Measurements from ENCODE around the gene ACTR2.
A peak's percentile ranks its signal among the peaks of the same experiment; 100 is the strongest.

The ACTR2 gene

GRCh38 chr2:65278531-65278981 lies 50.9 kb downstream of the ACTR2 start:
- no peak for DNase-seq (ENCODE audit: low spot score)

GRCh38 chr2:65279756-65280155 lies 52.1 kb downstream of the ACTR2 start:
- no peak for DNase-seq (ENCODE audit: low spot score)

DNA sequence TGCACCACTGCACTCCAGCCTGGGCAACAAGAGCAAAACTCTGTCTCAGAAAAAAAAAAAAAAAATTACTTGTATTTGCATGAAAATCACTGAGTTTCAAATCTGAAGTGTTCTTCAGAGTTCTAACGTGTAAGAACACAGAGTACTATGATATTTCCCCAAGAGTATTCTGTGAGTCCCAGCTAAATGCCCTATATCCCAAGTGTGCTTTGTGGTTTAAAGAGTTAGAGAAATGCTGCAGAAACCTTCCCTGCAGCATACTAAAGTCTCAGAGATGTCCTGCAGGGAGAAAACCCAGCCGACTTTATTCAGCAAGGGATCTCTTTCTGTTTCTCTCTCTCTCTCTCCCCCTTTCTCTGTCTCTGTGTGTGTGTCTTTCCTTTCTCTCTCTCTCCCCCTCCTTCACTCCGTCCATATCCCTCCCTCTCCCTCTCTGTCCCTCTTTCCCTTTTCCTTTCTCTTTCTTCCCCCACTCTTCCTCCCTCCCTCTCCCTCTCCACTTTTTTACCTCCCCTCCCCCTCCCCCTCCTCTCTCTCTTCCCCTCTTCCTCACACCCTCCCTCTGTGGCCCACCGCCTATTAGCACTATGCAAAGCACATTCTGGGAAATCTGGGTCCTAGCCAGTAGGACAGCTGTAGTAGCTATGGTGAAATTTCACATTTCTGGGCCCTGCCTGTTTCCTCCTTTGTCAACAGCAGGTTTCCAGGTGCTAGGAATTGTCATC lies 54.2 kb downstream of the ACTR2 start:
- DNase-seq (ENCODE audit: low spot score), result no peak

DNA sequence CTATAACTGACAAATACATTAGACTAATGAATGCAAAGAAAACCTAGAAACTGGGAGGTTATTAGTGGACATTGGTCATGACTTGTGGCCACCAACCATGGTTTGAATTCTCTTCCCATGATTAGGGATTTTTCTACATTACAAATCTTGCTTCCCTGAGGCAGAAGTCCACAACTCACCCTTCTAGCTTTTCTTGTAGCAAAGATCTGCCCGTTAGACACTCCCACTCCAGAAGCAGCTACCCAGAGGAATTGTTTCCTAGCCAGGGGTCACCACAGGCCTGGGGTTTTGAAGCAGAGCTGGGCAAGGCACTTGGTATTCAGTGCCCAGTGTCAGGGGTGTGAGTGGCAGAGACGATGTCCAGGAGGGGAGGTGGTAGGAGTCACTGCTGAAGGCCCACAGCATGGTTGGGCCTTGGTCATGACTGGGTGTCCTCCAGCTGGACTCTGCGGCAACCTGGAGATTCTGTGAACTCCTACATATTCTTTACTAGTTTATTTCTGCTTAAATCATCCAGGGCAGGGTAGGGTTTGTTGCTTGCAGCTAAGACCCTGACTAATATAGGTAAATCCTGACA lies 54.9 kb downstream of the ACTR2 start:
- DNase-seq (ENCODE audit: low spot score), result no peak

- no peak for DNase-seq (ENCODE audit: low spot score)
These were observed 59.7 kb downstream of the ACTR2 start for GRCh38 chr2:65287364-65287763.

DNA sequence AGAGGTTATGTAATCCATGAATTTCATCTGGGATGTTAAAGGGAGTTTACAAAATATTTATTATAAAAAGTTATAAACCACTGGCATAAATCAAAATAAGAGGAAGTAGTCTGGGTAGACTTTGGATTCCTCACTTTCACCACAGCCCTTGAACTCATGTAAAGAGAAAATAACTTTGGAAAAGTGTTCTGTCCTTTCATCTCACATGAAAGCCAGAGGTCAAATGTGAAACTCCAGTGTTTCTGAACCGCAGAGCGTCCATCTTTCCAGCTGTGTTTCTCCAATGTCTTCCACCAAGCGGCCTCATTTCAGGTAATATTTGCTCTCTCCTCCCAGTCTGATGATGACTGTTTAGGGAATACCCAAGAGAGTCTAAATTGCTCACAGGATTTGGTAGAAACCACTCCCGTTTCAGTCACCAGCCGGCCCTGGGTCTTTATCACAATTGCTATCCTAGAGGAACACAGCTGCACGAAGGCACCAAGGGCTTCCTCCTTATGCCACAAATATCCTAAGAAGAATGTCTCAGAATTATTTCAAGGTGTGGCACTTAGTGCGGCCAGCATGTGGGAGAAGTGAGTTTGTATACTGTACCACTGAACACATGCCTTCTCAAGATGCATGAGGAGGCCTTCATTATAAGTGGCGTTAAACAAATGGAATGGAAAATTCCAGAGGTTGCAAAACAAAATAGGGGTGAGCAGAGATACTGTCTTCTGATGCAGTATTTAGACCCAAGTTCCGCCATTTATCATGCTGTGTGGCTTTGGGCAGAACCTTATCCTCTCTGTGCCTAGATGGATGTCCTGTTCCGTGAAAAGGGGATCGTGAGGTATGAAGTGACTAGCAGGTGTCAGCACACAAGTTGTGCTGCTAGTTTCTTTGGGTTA lies 63.8 kb downstream of the ACTR2 start:
- no peak for DNase-seq (ENCODE audit: low spot score)

DNA sequence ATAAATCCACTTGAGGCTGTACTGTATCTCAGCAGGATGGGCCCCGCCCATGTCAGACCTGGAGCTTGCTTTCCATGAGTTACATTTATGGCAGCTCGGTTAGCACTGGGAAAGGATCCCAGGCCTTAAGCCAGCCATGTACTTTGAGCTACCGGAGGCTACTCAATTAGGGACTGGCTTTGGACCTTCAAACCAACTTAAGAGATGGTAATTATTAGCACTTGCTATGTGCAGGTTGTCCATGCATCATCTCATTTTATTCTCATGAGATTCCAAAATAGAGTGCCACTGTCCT lies 64.4 kb downstream of the ACTR2 start:
- DNase-seq (ENCODE audit: low spot score), result no peak

- no peak for DNase-seq (ENCODE audit: low spot score)
These were observed 64.9 kb downstream of the ACTR2 start for GRCh38 chr2:65292461-65293011.

GRCh38 chr2:65293376-65293775 lies 65.7 kb downstream of the ACTR2 start:
- DNase-seq (ENCODE audit: low spot score), result no peak

DNA sequence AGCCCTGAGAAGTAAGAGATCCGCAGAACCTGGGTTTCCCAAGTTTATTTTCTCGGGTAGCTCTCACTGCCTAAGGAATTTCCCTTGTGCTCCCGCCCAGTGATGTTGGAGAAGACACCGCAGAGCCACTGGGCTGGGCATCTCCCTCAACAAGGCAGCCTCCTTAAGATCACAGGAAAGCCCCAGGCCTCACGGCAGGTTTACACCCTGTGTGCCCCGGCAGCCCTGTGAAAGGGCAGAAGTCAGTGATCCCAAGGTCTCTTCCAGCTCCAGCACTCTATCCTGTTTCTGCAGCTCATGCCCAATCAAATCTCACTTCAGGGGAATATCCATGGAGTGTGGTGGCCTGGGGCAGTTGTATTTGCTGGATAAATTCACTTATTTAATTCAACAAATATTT lies 66.5 kb downstream of the ACTR2 start:
- no peak for DNase-seq (ENCODE audit: low spot score)

GRCh38 chr2:65294701-65295100 lies 67.1 kb downstream of the ACTR2 start:
- no peak for DNase-seq (ENCODE audit: low spot score)

DNA sequence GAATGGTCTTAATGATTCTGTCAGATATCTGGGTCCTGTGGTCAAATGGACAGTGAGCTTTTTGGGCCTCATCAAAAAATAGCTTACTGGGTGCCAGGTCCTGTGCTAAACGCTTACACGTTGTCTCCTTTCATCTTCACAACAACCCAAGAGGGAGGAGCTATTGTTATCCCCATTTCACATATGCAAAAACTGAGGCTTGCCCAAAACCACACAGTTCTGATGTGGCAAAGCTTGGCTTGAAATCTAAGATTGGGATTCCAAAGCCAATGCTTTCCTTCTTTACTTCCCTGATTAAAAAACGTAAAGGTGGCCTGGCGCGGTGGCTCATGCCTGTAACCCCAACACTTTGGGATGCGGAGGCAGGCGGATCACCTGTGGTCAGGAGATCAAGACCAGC lies 69.3 kb downstream of the ACTR2 start:
- no peak for DNase-seq (ENCODE audit: low spot score)

DNA sequence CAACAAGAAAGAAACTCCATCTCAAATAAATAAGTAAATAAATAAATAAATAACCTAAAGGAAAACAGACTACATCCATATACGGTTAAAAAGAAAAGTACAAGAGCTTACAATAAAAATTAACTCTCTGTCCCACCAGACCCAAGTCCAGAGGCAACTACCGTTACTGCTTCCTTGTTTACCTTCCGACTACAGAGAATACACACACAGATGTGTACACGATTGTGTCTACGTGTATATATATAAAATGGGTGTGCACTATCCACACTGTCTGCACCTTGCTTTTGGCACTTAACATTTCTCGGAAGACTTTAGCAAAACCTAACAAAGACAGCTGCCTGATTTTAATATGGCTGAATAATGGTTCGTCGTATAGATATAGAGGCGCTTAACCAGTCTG lies 69.9 kb downstream of the ACTR2 start:
- DNase-seq (ENCODE audit: low spot score), result no peak

DNA sequence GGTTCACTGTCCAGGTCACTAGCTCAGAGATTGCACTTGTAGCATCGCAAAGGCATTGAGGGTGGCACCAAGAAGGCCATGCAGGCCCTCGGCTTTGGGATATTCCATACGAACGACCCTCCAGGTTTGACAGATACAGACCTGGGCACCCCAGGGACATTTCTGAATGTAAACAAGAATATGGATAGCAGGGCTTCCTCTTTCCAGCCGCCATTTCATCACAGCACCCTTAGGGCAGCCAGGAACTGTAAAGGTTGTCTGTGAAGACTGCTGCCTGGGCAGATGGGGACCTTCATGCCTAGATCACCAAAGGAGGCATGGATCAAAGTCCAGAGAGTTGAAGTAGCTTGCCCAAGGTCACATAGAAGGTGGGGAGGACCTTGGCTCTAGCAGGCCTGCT lies 70.5 kb downstream of the ACTR2 start:
- DNase-seq (ENCODE audit: low spot score), result no peak

DNA sequence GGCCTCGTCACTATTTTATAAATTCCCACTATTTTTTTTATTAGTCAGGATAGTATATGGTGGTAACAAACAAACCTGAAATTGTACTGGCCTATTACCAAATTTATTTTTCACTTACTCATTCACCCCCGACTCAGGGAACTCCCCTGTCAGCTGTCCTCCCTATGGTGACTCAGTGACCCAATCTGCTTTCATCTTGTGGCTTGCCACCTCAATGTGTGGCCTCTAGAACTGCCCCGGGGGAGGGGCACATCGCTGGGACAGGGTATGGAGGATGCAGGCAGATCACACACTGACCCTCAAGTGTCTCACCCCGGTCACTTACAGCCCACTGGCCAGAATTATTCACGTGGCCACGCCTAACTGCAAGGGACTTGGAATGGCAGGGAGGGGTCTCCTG lies 71.6 kb downstream of the ACTR2 start:
- no peak for DNase-seq (ENCODE audit: low spot score)

DNA sequence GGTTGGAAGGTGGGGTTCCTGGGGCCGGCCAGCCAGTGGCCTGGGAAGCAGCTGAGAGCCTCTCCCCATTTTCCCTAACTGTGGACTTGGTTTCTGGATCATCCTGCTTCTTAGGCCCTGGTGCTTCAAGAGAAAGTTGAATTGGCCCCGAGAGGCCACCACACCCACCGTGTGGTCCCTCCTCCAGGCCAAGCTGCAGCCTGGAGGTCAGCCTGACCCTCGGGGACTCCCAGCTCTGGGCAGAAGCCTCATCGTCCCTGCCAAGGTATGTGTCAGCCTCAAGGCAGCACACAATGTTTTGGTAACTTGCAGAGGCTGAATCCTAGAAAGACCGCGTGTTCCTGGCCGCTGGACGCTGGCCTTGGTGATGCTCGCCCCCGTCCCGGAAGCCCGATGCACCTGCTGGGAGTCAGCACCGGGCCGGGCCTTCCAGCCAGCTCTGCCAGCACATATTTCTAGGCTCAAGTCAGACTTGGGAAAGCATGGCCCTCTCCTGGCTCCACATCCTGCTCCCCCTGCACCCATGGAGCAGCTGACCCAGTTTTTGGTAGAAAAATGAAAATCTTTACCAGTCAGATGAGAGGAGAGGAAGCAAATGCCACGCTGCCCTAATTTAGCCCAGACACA lies 72.6 kb downstream of the ACTR2 start:
- peak; percentile 90 for DNase-seq (ENCODE audit: low spot score)

- DNase-seq (ENCODE audit: low spot score), result peak; percentile 91
These were observed 73.4 kb downstream of the ACTR2 start for GRCh38 chr2:65300761-65301711.

DNA sequence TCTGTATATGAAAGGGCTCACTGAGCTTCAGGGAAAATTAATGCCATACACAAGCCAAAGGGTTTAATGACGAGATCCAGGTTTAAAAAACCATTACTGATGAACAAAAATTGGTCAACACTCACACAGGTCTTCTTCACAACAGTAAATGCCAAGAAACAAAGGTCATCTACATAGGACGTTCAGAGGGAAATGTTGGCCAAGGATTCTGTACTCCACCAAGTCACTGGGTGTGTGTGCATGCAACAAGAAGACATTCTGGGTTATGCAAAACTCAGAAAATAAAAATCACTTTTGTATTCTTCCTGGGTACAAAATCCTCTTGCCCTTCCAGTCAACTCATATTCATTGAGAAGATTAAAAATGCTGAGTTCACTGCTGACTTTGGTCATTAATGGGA lies 78.3 kb downstream of the ACTR2 start:
- DNase-seq (ENCODE audit: low spot score), result no peak

GRCh38 chr2:65309699-65310098 lies 82.1 kb downstream of the ACTR2 start:
- no peak for DNase-seq (ENCODE audit: low spot score)

GRCh38 chr2:65311049-65311448 lies 83.4 kb downstream of the ACTR2 start:
- no peak for DNase-seq (ENCODE audit: low spot score)

- no peak for DNase-seq (ENCODE audit: low spot score)
These were observed 84.0 kb downstream of the ACTR2 start for GRCh38 chr2:65311596-65311995.
